Measurements from ENCODE around the gene DHRS3. TPM values are rescaled to one million over a fixed set of nuclear protein-coding genes. Genes with fewer than 3 reads are reported as not detected.

The DHRS3 gene
- total RNA-seq, 4 donors from 2014 or later = 92.4 to 130 (median 107) TPM

DNA sequence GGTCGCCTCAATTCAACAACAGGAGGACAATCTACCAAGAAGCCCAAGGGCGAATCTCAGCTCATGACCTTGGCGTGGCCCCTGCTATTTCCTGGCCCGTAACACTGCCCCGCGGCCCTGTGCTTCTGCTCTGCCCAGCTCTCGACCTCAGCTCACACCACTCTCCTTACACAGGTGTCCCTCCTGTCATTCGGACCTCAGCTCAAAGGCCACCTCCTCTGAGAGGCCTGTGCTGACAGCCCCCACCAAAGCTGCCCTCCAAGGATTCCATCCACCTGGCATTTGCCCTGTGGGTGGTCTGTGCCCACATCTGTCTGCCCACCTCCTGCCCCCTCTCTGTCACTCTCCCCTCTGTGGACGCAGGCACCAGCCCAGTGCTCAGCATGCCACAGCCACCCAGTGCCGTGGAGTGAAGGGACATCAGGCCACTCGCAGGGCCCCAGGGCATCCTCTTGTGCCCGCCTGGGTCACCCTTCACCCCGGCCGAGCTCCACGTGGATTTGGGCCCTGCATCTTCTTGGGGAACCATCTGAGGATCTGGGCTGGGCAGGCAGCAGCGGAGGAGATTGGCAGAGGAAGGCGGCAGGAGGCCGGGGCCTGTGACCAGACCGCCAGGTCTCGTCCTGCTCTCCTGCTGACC, 70.3 kb downstream of the DHRS3 start:
- 86 to 88% methylated on average over 18 to 20 of the region's 20 CpGs for WGBS, 2 donors
- no peak overlapping the region for H3K4me3 ChIP-seq (ENCODE audit: low read depth, poor library complexity, severe bottlenecking)
- intact Hi-C loops (cut with DNase I; ENCODE audit: low total_unique reads) = no loop called here
- DNase-seq (ENCODE audit: low spot score in 2 of 2) = no peak
- TF ChIP-seq, protein P1, sequence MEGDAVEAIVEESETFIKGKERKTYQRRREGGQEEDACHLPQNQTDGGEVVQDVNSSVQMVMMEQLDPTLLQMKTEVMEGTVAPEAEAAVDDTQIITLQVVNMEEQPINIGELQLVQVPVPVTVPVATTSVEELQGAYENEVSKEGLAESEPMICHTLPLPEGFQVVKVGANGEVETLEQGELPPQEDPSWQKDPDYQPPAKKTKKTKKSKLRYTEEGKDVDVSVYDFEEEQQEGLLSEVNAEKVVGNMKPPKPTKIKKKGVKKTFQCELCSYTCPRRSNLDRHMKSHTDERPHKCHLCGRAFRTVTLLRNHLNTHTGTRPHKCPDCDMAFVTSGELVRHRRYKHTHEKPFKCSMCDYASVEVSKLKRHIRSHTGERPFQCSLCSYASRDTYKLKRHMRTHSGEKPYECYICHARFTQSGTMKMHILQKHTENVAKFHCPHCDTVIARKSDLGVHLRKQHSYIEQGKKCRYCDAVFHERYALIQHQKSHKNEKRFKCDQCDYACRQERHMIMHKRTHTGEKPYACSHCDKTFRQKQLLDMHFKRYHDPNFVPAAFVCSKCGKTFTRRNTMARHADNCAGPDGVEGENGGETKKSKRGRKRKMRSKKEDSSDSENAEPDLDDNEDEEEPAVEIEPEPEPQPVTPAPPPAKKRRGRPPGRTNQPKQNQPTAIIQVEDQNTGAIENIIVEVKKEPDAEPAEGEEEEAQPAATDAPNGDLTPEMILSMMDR (IDR thresholded peaks at IDR 0.05) = no peak
- no peak for TF ChIP-seq POLR2A (IDR thresholded peaks at IDR 0.05)

DNA sequence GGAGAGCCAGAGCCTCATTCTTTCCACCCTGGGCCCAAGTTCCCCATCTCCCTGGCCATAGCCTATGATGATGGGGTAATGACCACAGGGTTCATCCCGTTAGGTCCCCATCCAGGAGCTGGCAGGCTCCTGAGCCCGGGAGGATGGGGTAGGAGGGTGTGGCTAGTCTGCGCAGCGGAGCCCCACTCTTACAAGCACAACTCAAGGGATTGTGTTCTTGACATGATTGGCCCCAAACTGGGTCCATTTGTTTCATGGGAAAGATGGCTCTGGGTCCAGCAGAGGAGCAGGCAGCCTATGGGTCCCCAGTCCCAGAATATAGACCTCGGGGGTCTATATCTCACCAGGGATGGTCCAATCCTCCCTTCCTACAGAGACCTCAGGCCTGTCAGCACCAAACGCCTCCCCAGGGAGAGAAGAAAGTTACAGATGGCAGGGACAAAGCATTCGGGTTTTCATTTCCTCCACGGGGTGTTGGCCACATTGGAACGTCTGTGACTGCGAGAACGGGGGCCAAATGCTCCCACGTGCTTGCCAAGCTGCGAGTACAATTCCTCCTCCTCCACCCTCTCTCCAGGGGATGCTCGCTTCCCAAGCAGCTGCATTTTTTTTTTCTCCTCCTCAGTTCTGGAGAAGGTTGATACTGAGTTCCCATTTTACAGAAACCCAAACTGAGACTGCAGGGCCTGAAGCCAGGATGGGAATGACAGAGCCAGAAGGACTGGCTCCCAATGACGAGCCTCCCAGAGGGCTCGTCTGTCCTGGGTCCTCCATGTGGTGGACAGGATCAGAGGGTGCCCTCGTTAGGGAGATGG, 71.0 kb downstream of the DHRS3 start:
- peak; percentile 64 to 95 for DNase-seq (ENCODE audit: low spot score in 2 of 2)
- no peak overlapping the region for H3K4me3 ChIP-seq (ENCODE audit: low read depth, poor library complexity, severe bottlenecking)
- TF ChIP-seq POLR2A (IDR thresholded peaks at IDR 0.05) = no peak
- TF ChIP-seq, protein P1 (IDR thresholded peaks at IDR 0.05) = no peak
- intact Hi-C loops (cut with DNase I; ENCODE audit: low total_unique reads) = no loop called here
- WGBS, 2 donors = 33 to 44% methylated on average over 17 of the region's 17 CpGs

DNA sequence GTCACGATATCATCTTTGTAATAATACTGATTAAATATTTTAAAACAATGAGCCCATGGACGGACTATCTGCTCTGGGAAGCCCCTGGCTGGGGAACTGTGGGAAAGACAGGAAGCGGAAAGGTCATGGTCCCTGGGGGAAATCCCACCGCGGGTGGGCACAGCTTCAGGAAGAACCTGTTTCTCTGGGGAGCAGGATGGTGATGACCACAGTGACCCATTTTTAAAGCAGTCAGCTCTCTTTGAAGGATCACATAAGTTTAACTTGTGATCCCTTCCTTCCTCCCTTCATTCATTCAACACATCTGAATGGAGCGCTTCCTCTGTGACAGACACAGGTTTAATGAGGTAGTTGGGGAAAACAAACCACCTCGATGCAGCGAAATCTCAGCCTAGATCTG, 73.0 kb downstream of the DHRS3 start:
- no peak overlapping the region for H3K4me3 ChIP-seq (ENCODE audit: low read depth, poor library complexity, severe bottlenecking)
- TF ChIP-seq, protein P1 (IDR thresholded peaks at IDR 0.05) = no peak
- no peak for TF ChIP-seq POLR2A (IDR thresholded peaks at IDR 0.05)
- intact Hi-C loops (cut with DNase I; ENCODE audit: low total_unique reads) = no loop called here
- 42 to 44% methylated on average over 8 of the region's 8 CpGs for WGBS, 2 donors
- no peak for DNase-seq (ENCODE audit: low spot score in 2 of 2)

GRCh38 chr1:12544357-12544756, 73.7 kb downstream of the DHRS3 start:
- 64 to 67% methylated on average over 4 of the region's 4 CpGs for WGBS, 2 donors
- H3K4me3 ChIP-seq (ENCODE audit: low read depth, poor library complexity, severe bottlenecking) = no peak overlapping the region
- no peak for DNase-seq (ENCODE audit: low spot score in 2 of 2)
- TF ChIP-seq, protein P1 (IDR thresholded peaks at IDR 0.05) = no peak
- no peak for TF ChIP-seq POLR2A (IDR thresholded peaks at IDR 0.05)
- intact Hi-C loops (cut with DNase I; ENCODE audit: low total_unique reads) = no loop called here

DNA sequence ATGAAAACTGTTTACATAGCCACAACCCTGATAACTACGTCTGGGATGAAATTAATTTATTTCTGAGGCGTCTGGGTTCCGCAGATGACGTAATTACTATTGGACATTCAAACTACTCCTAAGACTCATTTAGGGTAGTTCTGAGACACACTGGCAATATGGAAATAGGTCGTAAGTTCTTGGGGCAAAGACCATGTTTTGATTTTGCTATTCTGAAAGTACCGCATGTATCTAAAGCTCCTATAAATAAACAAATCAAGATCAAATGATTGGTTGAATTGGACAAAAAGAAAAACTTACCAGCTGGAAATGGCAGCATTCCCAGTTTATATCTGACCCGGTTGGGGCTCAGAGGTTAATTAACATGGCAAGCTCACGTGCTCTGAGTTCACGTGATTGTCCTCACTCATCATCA, 74.3 kb downstream of the DHRS3 start:
- H3K4me3 ChIP-seq (ENCODE audit: low read depth, poor library complexity, severe bottlenecking) = no peak overlapping the region
- no peak for DNase-seq (ENCODE audit: low spot score in 2 of 2)
- intact Hi-C loops (cut with DNase I; ENCODE audit: low total_unique reads) = no loop called here
- 72 to 75% methylated on average over 9 of the region's 9 CpGs for WGBS, 2 donors
- TF ChIP-seq, protein P1 (IDR thresholded peaks at IDR 0.05) = no peak
- no peak for TF ChIP-seq POLR2A (IDR thresholded peaks at IDR 0.05)
